Kidney (tissue), 14 donors: ENCODE results near the gene GLI1. TPM values are rescaled to one million over a fixed set of nuclear protein-coding genes. Genes with fewer than 3 reads are reported as not detected.

Source experiments
- DNase-seq, 5 donors: peaks; one replicate each; pipeline ENCODE4 v3.0.0-alpha.2; 2013 to 2020
- FAIRE-seq: peaks from 2 replicates; lab custom pipeline; 2012; peaks lifted over from hg19 to GRCh38; lab: Jason Lieb, UNC
- H3K27ac ChIP-seq, 2 donors: one replicate each; pipeline ENCODE4 v1.7.0; 2013; ENCODE audit warnings: low read depth in 2 of 2, low read length in 2 of 2, inconsistent platforms in 1 of 2
- H3K27me3 ChIP-seq: one replicate; pipeline ENCODE4 v1.7.1; 2013; ENCODE audit warnings: low read length, inconsistent platforms; ENCODE audit not compliant: control insufficient read depth, insufficient read depth
- H3K36me3 ChIP-seq, 3 donors: one replicate each; pipeline versions ENCODE4 v1.7.0 to v1.7.1; 2013; ENCODE audit warnings: low read length in 3 of 3, control low read depth in 1 of 3, inconsistent platforms in 1 of 3; ENCODE audit not compliant: insufficient read depth in 3 of 3, control insufficient read depth in 2 of 3
- H3K4me1 ChIP-seq, 3 donors: one replicate each; pipeline versions ENCODE4 v1.7.0 to v1.7.1; 2013; ENCODE audit warnings: low read length in 3 of 3, inconsistent platforms in 1 of 3, low read depth in 1 of 3; ENCODE audit not compliant: control insufficient read depth in 2 of 3, insufficient read depth in 2 of 3
- H3K4me3 ChIP-seq, 3 donors: one replicate each; pipeline versions ENCODE4 v1.7.0 to v1.8.1; 2013; ENCODE audit warnings: low read length in 3 of 3, control low read depth in 1 of 3, inconsistent platforms in 1 of 3
- H3K9ac ChIP-seq, 3 donors: one replicate each; pipeline versions ENCODE4 v1.7.0 to v1.7.1; 2013; ENCODE audit warnings: low read length in 3 of 3, control low read depth in 1 of 3, inconsistent platforms in 1 of 3
- H3K9me3 ChIP-seq, 3 donors: one replicate each; pipeline versions ENCODE4 v1.7.0 to v1.7.1; 2013; ENCODE audit warnings: low read length in 3 of 3, control low read depth in 1 of 3, inconsistent platforms in 1 of 3; ENCODE audit not compliant: control insufficient read depth in 2 of 3, insufficient read depth in 1 of 3
- CTCF ChIP-seq: IDR thresholded peaks from 3 replicates; pipeline ENCODE4 v1.5.1; 2012; ENCODE audit warnings: mild to moderate bottlenecking, moderate library complexity, borderline replicate concordance; ENCODE audit not compliant: insufficient read depth; ENCODE audit errors: extremely low read depth
- intact Hi-C: fragments of 100-400 bp; cut with DNase I; formaldehyde crosslinking; loops from one replicate; pipeline ENCODE4 v1.11.1; 2022
- polyA plus RNA-seq: library from polyadenylated mRNA; stranded (reverse); fragments of 350-450 nt; fragmentation: Illumina TruSeq; extraction: RNeasy Lipid Tissue Mini Kit (QIAGEN cat#74804); gene quantifications from one replicate; pipeline ENCODE4 v1.2.3, GENCODE V29; 2014; ENCODE audit warnings: low read depth, low replicate concordance; ENCODE audit not compliant: insufficient read depth
- total RNA-seq: library from RNA; stranded (reverse); fragmentation: NEBNext Ultra II Directional; extraction: Animal tissue kit (Norgen Biotek cat#: 25700); gene quantifications from one replicate; pipeline ENCODE4 v1.2.1, GENCODE V29; 2021
- donor health status: control.
- donor health status: control.
- donor health status: control.
- donor health status: control.
- donor health status: control.
- donor health status: DM: yes; HTN: yes; CAD: no.
- donor health status: Normal renal cell carcinoma (clear cell type).

Gene GLI1
- total and polyA plus RNA-seq, 2 donors from 2014 or later = 1.4 to 2.8 TPM

- FAIRE-seq = no peak
- Histone ChIP-seq H3K36me3 (no peaks in the 10 kb centered on the region), H3K27me3 (no peaks in the 10 kb centered on the region), H3K4me3 (no peak overlapping the region), H3K9ac (no peak overlapping the region), H3K27ac (no peak overlapping the region), H3K4me1 (peaks cover 0 to 9% (median 2%) of the 10 kb centered on the region in 3 donors), H3K9me3 (no peaks in the 10 kb centered on the region)
- no peak for TF ChIP-seq CTCF
- no peak for DNase-seq
- intact Hi-C loops = no loop called here
Measured at GRCh38 chr12:57433370-57433769, 26.2 kb upstream of the GLI1 start.

- TF ChIP-seq CTCF = no peak
- intact Hi-C loops = no loop called here
- FAIRE-seq (no peak), DNase-seq (no peak)
- Histone ChIP-seq H3K27ac (peak within 1 kb of the TSS in 1 of 2 donors; percentile 25), H3K4me1 (peaks cover 0 to 9% (median 2%) of the 10 kb centered on the region in 3 donors), H3K9ac (no peak within 1 kb of the TSS), H3K4me3 (no peak within 1 kb of the TSS), H3K36me3 (no peaks in the 10 kb centered on the region), H3K9me3 (no peaks in the 10 kb centered on the region), H3K27me3 (no peaks in the 10 kb centered on the region)
Measured at GRCh38 chr12:57434517-57435223, 24.9 kb upstream of the GLI1 start, which contains the start of gene INHBC. Gene INHBC (plus strand): TSS chr12:57434784. CDS start chr12:57434887, 103 bp downstream.

GRCh38 chr12:57435293-57435692 is 24.3 kb upstream of the GLI1 start:
- FAIRE-seq (no peak), DNase-seq (peak in 1 of 5 donors; percentile 18)
- no peaks in the 10 kb centered on the region for H3K36me3 ChIP-seq
- H3K4me3 ChIP-seq = no peak overlapping the region
- TF ChIP-seq CTCF = no peak
- no peak overlapping the region for H3K27ac ChIP-seq
- H3K4me1 ChIP-seq = peaks cover 0 to 9% (median 2%) of the 10 kb centered on the region in 3 donors
- H3K9ac ChIP-seq = no peak overlapping the region
- intact Hi-C loops = no loop called here
- H3K27me3 ChIP-seq = no peaks in the 10 kb centered on the region
- H3K9me3 ChIP-seq = no peaks in the 10 kb centered on the region

- H3K9ac ChIP-seq = no peak overlapping the region
- intact Hi-C loops = no loop called here
- H3K27ac ChIP-seq = no peak overlapping the region
- no peak for FAIRE-seq
- no peaks in the 10 kb centered on the region for H3K36me3 ChIP-seq
- no peaks in the 10 kb centered on the region for H3K9me3 ChIP-seq
- H3K27me3 ChIP-seq = no peaks in the 10 kb centered on the region
- peaks cover 0 to 9% (median 0%) of the 10 kb centered on the region in 3 donors for H3K4me1 ChIP-seq
- DNase-seq = no peak
- no peak overlapping the region for H3K4me3 ChIP-seq
- no peak for TF ChIP-seq CTCF
Measured at GRCh38 chr12:57438400-57438799, 21.2 kb upstream of the GLI1 start.
